HG03432 (cell line): ENCODE data around the gene ALG8.
"Not testable (repeated sequence)": the region's sequence is repeated elsewhere in the genome, so short reads cannot be mapped to it uniquely, and the experiment has no call there.

Experiments
- ATAC-seq: cut with Tn5 transposase; IDR thresholded peaks from one replicate; pipeline ENCODE4 v1.9.1; 2021; ENCODE audit warnings: mild to moderate bottlenecking, moderate library complexity; ENCODE audit not compliant: unreplicated experiment

Gene ALG8

DNA sequence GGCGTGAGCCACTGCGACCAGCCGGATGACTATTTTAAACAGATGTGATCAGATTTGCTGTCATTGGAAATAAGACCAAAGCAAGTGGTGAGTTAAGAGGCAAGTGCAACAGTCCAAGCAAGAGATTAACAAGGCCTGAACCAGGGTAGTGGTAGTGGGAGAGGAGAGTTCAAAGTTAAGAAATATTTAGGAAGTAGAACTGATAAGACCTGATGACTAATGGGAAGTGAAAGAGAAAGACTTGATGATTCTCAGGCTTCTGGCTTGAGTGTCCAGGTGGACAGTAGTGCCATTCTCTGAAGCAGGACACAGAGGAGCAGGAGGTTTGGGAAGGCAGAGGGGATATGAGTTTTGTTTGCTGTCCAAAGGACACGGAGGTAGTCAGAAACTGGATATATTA, 67.0 kb downstream of the ALG8 start:
- no peak for ATAC-seq

DNA sequence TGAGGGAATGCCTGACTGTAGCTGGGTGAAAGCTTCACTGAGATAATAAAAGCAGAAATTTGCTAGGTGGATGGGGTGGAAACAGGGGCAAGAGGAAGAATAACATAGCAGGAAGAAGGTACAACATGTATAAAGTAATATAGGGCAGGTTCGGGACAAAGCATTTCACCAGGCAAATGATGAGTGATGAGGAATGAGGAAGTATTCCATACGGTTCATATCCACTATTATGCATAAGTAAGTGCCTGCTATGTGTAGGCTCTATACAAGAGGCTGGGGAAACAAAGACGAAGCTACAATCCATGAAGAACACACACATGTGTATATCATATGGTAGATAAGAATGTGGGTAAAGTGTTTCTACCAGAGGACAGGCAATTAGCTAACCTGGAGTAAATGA, 67.7 kb downstream of the ALG8 start:
- no peak for ATAC-seq

DNA sequence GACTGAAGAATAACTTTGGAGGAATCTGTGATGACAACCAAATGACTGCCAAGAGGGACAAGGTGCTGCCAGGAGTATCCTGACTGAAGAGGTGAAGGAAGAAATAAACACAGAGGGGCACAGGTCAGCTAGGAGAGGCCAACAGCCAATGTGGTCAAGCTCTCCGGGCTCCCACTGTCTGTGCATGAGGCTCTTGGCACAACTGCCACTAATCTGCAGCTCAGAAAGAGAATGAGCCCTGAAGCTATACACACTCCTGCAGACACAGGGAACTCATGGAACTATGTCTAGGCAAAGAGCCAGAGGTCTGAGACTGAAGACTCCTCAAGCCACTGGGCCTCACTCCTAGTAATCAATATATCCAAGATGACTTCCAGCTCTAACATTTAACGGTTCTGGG, 68.8 kb downstream of the ALG8 start:
- no peak for ATAC-seq

DNA sequence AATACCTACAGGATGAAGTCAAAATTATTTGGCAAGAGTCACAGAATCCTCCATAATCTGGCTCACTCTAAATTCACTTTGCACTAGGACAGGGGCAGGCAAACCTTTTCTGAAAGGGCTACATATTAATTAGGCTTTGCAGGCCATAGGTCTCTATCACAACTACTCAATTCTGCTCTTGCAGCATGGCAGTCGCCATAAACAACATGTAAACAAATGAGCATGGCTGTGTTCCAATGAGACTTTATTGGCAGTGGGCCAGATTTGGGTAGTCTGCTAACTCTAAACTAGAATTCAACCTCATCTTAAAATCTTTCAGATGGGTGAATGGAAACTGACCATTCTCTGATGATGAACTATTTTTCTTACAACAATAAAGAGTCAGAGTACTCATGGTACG, 70.0 kb downstream of the ALG8 start:
- no peak for ATAC-seq

DNA sequence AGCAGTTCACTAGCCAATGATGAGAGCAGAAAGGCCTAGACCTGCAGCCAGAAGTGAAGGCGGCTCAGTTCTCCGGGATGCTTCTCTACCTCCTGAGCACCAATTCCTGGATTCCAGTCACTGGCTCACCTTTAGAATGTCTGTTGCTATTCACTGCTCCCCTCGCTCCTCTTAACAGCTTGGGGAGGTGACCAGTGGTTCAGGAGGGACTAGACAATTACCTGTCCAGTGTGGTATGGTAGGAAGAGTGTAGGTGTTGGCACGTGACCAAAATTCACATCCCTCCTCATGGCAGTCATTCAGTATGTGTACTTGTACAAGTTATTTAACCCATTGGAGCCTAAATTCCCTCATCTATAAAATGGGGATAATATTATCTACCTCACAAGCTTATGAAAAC, 71.7 kb downstream of the ALG8 start:
- ATAC-seq, result no peak

DNA sequence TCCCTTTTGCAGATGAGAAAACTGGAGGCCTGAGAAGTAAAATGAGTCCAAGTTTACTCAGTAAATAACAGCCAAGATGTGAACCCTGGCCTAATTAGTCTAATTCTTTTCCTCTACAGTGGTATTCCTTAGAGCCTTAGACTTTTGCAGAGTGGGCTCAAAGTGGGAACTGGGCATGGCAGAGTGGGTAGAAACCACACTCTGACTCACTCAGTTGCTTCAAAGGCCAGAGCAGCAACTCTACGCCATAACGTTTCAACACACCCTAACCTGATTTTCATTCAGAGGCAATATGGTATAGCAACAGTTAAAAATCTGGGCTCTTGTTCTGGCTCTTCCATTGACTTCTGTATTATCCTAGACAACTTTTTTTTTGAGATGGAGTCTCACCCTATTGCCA, 73.0 kb downstream of the ALG8 start:
- no peak for ATAC-seq

DNA sequence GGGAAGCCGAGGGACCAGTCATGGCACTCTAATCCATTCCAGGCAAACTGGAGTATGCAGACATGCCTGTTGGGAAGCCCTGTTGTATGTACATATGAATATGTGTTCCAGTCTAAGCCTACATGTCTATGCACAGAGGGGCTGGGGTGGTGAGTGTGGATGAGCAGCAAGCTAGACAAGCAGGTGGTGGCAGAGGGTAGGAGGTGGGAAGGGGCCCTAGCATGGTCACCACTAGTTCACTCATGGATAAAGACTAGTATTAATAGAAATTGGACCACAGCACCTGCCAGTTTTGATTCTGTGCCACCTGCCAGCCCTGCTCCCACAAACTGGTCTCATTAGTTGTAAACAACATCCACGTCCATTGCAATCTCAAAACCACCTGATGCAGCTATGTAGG, 74.2 kb downstream of the ALG8 start:
- ATAC-seq, result no peak

DNA sequence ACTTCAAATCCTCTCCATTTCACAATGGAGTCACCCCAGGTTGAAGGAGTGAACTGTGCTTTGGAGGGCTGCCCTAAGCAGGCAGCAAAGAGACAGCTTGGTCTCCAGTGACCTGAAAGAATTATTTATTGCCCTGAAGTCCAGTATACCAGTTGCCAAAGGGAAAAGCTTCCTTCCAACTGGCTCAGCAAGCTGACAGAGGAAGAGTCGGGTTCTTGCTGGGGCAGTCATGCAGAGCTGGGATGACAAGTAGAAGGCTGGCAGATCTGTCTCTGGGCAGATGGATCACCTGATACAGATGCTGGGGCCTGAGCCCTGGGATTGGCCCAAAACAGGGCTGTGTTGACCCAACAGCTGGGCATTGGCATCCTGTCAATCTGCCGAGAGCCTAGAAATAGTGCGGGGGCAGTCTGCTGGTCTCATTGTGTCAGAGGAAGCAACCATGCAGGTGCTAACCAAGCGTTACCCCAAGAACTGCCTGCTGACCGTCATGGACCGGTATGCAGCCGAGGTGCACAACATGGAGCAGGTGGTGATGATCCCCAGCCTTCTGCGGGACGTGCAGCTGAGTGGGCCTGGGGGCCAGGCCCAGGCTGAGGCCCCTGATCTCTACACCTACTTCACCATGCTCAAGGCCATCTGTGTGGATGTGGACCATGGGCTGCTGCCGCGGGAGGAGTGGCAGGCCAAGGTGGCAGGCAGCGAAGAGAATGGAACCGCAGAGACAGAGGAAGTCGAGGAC, 75.8 kb downstream of the ALG8 start, which contains the start of gene THRSP:
Gene THRSP (plus strand): TSS at position 422 of the 742 bp plus-strand sequence. CDS start 21 bp downstream, at position 443.
- no peak for ATAC-seq

DNA sequence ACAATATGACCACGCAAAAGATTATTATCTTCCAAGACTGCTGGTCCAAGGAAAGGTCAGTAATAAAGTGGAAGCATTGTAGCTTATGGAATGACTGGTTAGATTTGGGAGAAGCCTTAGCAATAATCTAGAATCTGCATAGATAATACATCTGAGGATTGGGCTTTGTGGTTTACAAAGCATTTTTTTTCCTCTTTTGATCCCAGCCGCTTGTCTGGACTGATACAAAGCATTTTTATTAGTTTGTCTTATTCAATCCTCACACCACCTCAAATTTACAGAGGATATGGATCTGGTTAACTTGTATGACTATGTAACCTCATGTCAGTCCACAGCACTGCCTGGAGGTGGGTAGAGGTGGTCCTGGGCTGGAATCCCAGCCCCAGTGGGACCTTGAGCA, 76.8 kb downstream of the ALG8 start:
- ATAC-seq, result no peak

DNA sequence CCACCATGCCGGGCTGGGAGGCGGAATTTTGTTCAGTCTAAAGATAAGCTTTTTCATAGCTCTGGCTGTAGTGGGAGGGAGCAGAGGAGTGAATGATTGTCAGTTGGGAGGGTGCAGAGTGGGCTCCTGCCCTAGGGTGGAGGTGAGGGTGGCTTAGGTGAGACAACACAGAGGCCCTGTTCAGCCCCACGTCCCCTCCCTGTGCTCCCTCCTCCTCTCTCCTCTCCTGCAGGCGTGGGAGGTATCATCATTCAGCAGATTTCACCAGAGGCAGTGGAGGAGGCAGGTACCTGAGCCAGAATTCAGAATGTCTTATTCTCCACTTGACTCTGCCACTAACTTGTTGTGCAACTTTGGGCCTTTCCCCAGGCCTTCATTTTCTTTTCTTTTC, 77.5 kb downstream of the ALG8 start:
- ATAC-seq, result no peak

DNA sequence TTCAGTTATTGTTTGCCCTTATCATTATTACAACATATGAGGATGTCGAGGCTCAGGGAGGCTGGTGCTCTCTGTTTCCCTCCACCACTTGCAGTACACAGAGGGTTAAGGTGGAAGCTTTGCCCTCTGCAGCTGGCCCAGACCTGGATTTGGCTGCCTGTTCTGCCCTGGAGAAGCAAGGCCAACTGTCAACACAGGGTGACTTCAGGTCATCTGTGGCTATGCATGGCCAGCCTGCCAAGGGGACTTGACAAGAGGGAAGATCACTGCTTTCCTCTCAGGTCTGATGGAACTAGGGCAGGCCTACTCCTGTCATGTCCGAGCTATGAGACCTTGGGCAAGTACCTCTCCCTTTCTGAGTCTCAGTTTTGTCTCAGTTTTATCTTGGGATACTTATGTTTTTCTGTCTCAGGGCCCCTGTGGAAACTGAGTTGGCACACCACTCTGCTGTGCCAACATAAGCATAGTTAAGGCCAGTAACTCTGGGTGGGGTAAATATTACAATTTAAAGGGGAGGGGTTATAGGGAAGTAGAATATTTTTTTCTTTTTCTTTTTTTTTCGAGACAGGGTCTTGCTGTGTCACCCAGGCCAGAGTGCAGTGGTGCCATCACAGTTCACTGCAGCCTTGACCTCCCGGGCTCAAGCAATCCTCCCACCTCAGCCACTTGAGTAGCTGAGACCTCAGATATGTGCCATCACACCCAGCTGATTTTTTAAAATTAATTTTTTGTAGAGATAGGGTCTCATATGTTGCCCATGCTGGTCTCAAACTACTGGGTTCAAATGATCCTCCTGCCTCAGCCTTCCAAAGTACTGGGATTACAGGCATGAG, 78.1 kb downstream of the ALG8 start:
- no peak for ATAC-seq

DNA sequence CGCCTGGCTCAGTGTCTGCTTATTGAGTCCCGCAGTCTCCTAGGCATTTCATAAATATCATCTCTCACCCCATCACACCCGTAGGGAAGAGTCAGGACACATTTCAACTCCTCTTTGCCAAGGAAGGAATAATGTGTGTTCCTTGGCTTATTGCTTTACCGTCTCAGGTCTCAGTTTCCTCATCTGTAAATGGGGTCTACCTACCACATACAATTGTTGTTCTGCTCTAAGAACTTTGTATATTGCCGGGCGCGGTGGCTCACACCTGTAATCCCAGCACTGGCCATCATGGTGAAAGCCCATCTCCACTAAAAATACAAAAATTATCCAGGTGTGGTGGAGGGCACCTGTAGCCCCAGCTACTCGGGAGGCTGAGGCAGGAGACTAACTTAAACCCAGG, 78.9 kb downstream of the ALG8 start:
- no peak for ATAC-seq

DNA sequence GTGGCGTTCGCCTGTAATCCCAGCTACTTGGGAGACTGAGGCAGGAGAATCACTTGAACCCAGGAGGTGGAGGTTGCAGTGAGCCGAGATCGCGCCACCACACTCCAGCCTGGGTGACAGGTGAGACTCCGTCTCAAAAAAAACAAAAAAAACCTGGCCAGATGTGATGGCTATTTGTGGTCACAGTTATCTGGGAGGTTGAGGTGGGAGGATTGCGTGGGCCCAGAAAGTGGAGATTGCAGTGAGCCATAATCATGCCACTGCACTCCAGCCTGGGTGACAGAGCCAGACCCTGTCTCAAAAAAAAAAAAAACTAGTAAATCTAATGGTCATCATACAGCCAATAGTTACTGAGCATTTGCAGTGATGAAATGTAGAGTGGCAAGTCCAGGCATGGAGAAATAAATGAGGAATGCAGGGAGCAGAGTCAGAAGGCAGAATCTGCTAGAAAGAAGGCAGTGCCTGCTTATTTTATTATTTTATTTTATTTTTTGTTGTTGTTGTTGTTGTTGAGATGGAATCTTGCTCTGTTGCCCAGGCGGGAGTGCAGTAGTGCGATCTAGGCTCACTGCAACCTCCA, 79.6 kb downstream of the ALG8 start:
- ATAC-seq, result not testable (repeated sequence)

DNA sequence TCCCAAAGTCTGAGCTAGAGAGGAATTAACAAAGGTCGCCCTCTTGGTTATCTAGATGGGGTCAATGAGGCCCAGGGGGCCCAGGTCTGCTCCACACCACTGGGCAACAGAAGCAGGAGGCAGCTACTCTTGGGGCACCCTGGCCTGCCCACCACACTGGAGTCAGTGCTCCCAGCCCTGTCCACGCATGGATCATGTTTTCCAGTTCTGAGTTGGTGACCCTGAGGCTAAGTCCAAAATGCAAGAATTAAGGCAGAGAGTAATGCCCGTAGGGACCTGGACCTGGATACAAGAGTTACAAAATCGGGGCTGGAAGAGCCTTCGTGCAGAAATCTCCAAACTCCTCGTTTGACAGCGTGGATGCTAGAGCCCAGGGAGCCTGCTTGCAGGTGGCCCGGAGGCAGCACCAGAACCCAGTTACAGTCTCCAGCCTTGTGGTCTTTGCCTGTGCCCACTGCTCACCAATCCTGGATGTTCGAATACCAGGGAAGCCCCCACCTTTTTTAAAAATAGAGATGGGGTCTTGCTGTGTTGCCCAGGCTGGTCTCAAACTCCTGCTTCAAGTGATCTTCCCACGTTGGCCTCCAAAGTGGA, 81.9 kb downstream of the ALG8 start:
- no peak for ATAC-seq

DNA sequence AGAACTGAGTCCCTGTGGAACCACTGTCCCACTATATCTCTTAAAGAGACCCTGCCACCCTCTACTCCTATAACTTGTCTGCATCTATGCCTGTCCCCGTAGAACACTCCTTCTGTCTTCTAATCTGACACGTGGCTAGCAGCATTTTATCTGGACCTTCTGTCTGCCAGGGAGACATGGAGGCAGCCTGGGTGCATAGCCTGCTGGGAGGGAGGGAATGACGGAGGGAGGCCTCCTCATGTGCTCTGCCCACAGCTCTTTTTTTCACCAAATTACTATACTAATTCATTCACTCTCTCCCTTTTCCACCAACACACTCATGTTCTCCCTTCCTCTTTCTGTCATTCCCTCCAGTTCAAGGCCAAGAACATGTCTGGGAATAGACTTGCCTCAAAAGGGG, 83.3 kb downstream of the ALG8 start:
- no peak for ATAC-seq

DNA sequence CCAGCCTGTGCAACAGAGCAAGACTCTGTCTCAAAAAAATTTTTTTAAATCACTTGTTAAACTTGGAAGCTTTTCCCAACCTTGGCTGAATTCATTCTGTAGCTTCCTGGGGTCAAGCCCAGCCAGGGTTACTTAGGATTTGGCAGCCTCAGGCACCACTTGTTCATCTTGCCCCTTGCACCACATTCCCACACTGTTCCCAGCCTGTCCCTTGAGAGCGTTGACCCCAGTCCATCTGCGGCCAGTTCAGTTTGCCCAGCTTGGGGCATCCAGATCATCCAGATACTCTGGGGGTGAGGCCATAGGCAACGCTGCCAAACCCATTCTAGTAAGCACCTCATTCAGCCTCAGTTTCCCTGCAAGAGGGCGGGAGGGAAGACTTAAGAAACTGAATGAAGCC, 84.5 kb downstream of the ALG8 start:
- ATAC-seq, result no peak

DNA sequence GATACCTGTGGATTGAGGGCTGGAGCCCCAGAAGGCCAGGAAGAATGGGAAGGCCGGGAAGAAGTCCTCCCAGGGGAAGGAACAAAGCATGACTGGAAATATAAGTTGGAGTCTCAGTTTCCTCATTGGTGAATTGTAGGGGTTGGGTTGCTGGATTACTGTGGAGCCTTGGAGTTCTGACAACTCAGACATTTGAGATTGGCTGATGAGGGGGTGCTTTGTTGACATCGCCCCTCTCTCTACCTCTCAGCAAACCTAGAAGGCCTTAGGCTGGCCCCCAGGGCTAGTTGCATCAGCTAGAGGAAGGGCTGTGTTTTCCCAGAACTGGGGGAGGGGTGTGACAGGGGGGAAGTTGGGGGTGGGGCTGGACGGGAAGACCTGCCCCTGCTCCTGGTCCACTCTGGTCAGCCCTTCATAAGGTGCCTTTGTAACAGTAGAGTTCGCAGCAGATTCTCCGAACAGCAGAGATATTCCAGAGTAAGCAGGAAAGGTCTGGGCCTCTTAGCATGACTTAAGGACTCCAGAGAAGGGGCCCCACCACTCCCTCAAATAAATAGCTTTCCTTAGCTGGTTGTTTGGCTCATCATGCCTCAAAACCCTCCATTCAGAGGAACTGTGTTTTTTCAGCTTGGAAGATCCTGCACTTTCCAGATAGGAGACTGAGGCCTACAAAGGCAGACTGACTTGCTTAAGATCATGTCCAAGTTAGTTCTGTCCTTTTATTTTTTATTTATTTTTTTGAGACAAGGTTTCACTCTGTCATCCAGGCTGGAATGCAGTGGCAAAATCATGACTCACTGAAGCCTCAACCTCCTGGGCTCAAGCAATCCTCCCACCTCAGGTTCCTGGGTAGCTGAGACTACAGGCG, 88.2 kb downstream of the ALG8 start:
- ATAC-seq, result no peak
